ENCODE results near the gene RIMOC1. TPM values are rescaled to one million over a fixed set of nuclear protein-coding genes. Genes with fewer than 3 reads are reported as not detected.

RIMOC1 gene, protein sequence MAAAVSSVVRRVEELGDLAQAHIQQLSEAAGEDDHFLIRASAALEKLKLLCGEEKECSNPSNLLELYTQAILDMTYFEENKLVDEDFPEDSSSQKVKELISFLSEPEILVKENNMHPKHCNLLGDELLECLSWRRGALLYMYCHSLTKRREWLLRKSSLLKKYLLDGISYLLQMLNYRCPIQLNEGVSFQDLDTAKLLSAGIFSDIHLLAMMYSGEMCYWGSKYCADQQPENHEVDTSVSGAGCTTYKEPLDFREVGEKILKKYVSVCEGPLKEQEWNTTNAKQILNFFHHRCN
- 7.9 and 8.5 TPM in 2 replicates for total RNA-seq (2014; rRNA removed; shearing (Covaris generic))
- 29.7 and 30.7 TPM in 2 replicates for total RNA-seq (2022)
- percentile 88 among the genes with signal in this experiment for Bru-seq, nascent RNA
- percentile 83 among the genes with signal in this experiment for BruChase-seq, experiment 1, labeled RNA remaining after a 6-hour chase
- percentile 98 among the genes with signal in this experiment for BruChase-seq, experiment 2, labeled RNA remaining after a 2-hour chase
- long read RNA-seq, full-length matches to known transcripts, result 5 of 7 reads
- long read RNA-seq, partial matches to known transcripts, result 0 of 7 reads
- long read RNA-seq, other reads (novel, unspliced or antisense), result 2 of 7 reads

DNA sequence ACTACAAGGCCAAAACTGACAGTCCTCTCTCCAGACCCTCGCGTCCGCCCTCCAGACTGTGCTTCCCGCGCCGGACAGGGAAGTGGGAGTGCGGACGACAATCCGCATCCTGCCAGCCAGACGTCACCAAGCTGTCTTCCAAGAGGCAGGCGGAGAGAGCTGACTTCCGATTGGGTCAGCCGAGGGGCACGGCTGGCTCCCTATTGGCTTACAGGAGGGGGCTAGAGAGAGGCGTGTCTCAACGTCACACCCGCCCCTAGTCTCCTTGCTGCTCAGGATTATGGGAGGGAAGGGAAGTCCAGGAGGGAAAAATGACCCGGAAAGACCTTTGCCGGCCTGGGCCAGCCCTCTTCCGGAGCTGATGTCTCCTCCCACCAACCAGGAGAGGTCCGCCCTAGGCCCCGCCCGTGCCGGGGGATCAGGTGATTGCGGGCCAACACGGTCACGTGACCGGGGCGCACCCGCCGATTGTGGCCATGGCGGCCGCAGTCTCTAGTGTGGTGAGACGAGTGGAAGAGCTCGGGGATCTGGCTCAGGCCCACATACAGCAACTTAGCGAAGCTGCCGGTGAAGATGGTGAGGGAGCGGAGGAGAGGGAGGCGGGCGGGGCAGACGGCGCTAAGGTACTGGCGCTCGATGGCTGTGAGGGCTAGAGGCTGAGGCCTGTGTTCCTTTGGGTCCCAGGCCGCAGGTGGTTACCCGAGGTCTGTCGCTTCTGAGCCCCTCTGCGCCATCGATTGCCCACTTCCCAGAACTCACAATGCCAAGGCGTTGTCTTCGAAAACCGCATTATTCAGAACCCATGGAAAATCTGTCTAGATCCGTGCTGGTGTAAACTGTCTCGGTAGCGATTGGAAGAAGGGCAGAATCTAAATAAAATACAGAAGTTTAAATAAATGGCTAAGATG, at the start of gene RIMOC1:
RIMOC1 (plus strand) TSS at position 453 of the 908 bp plus-strand sequence; CDS start at position 477, 24 bp downstream.
- intact Hi-C loops (cut with micrococcal nuclease; ENCODE audit: unreplicated experiment), result loop anchor here (1.0 to 5.0 kb wide), 3 partner anchors 34 to 1408 kb away; partner anchors contain the start of genes HMGCS1, OXCT1 and RPL37
- Histone ChIP-seq H3K4me1 (ENCODE audit: insufficient read depth, low read length, poor library complexity, severe bottlenecking) (peaks cover 22% of the 10 kb centered on the region), H2AFZ (ENCODE audit: low read length) (peak within 1 kb of the TSS; percentile 79), H3K4me3 (ENCODE audit: low read depth, low read length, poor library complexity, severe bottlenecking) (peak within 1 kb of the TSS; percentile 82), H3K27ac (ENCODE audit: low read depth, low read length, poor library complexity, severe bottlenecking) (peak within 1 kb of the TSS; percentile 39), H3K9me3 (ENCODE audit: low read length) (no peaks in the 10 kb centered on the region), H3K36me3 (ENCODE audit: insufficient read depth, low read length) (peaks cover 26% of the 10 kb centered on the region), H3K79me2 (ENCODE audit: insufficient read depth, low read depth, low read length) (peaks cover 34% of the 10 kb centered on the region), H3K4me2 (ENCODE audit: low read length) (peak within 1 kb of the TSS; percentile 74), H4K20me1 (ENCODE audit: insufficient read depth, low read length) (no peaks in the 10 kb centered on the region; the same call in 1 of the 2 replicates), H3K9me2 (ENCODE audit: insufficient read depth, low read length) (no peaks in the 10 kb centered on the region)
- CTCF ChIA-PET (ENCODE audit: unreplicated experiment), result no interaction called here
- no peak for TF ChIP-seq EZH2phosphoT487 (IDR thresholded peaks at IDR 0.05; ENCODE audit: borderline replicate concordance, low read depth, low read length)
- TF ChIP-seq, protein P1, sequence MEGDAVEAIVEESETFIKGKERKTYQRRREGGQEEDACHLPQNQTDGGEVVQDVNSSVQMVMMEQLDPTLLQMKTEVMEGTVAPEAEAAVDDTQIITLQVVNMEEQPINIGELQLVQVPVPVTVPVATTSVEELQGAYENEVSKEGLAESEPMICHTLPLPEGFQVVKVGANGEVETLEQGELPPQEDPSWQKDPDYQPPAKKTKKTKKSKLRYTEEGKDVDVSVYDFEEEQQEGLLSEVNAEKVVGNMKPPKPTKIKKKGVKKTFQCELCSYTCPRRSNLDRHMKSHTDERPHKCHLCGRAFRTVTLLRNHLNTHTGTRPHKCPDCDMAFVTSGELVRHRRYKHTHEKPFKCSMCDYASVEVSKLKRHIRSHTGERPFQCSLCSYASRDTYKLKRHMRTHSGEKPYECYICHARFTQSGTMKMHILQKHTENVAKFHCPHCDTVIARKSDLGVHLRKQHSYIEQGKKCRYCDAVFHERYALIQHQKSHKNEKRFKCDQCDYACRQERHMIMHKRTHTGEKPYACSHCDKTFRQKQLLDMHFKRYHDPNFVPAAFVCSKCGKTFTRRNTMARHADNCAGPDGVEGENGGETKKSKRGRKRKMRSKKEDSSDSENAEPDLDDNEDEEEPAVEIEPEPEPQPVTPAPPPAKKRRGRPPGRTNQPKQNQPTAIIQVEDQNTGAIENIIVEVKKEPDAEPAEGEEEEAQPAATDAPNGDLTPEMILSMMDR (conservative IDR thresholded peaks at IDR 0.05; ENCODE audit: low read length), result no peak
- no TSS peak for BruUV-seq (replicated peaks)
- POLR2A ChIA-PET, result interaction anchor here (0.7 to 2.0 kb wide), 7 partner anchors 9 to 138 kb away, joined by 3 to 7 read pairs (median 4); partner anchors contain the start of gene OXCT1
- DNase-seq (ENCODE audit: low spot score), result peak; percentile 98

DNA sequence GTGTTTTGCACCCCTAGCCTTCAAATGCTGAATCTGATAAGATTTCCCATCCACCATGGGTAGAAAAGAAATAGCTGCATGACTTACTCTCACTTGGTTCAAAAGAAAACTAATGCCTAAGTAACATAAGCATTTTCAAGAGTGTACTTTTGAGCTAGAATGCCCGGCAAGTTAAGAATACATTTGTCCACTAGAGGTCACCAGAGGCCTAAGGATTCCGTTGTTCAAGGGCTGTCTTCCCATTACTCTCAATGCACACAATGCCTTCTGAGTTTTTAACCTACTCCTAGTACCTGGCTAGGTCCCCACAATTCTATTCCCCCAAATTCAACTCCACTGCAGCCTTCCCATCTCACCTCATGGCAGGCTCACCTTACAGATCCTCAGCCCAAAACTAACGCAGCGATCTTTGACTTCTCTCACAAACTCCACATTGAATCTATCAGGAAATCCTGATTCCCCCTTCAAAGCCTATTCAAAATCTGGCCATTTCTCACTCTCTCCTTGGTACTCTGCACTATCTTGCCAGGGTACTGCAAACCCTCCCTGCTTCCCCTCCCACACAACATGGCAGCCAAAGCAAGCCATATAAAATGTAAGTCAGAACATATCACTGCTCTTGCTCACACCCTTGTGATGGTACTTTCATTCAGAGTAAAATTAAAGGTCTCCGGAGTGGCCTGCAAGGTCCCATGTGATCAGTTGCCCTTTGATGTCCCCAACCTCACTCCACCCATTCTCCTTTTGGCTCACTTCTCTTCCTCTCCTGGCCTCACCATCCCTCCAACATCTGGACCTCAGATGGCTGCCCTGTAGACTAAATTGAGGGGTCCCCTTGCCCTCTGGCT, 47.3 kb upstream of the RIMOC1 start:
- Histone ChIP-seq H3K4me1 (ENCODE audit: insufficient read depth, low read length, poor library complexity, severe bottlenecking) (no peaks in the 10 kb centered on the region), H3K9me2 (ENCODE audit: insufficient read depth, low read length) (no peaks in the 10 kb centered on the region), H3K9me3 (ENCODE audit: low read length) (no peaks in the 10 kb centered on the region), H3K36me3 (ENCODE audit: insufficient read depth, low read length) (peaks cover 81% of the 10 kb centered on the region), H3K4me3 (ENCODE audit: low read depth, low read length, poor library complexity, severe bottlenecking) (no peak overlapping the region), H2AFZ (ENCODE audit: low read length) (no peak overlapping the region), H3K4me2 (ENCODE audit: low read length) (no peak overlapping the region), H3K79me2 (ENCODE audit: insufficient read depth, low read depth, low read length) (no peaks in the 10 kb centered on the region), H3K27ac (ENCODE audit: low read depth, low read length, poor library complexity, severe bottlenecking) (no peak overlapping the region), H4K20me1 (ENCODE audit: insufficient read depth, low read length) (no peaks in the 10 kb centered on the region)
- DNase-seq (ENCODE audit: low spot score), result peak; percentile 77
- no peak for TF ChIP-seq EZH2phosphoT487 (IDR thresholded peaks at IDR 0.05; ENCODE audit: borderline replicate concordance, low read depth, low read length)
- TF ChIP-seq, protein P1 (conservative IDR thresholded peaks at IDR 0.05; ENCODE audit: low read length), result peak; percentile 92
- intact Hi-C loops (cut with micrococcal nuclease; ENCODE audit: unreplicated experiment), result loop anchor here (1.0 to 2.0 kb wide), 2 partner anchors 148 to 200 kb away; no protein-coding TSS in a partner anchor
- CTCF ChIA-PET (ENCODE audit: unreplicated experiment), result interaction anchor here (0.8 to 2.2 kb wide), 2 partner anchors 200 to 201 kb away, joined by 3 to 11 read pairs; no protein-coding TSS in a partner anchor
- POLR2A ChIA-PET, result interaction anchor here (1.9 kb wide), 1 partner anchor 16 kb away, joined by 5 read pairs; no protein-coding TSS in a partner anchor
- no TSS peak for BruUV-seq (replicated peaks)
